ENCODE data around the gene SGCA. TPM values are rescaled to one million over a fixed set of nuclear protein-coding genes. Genes with fewer than 3 reads are reported as not detected.

SGCA gene
- total and polyA plus RNA-seq, 10 of the 15 experiments (the other 5 are each of a cell fraction or from before 2014, with no cell fraction given): 0.13 to 2.2 (median 0.50) TPM; not detected in 2

GRCh38 chr17:50161023-50161910 is 4.5 kb upstream of the SGCA start (continued):
- no peak for TF ChIP-seq FOXM1 (IDR thresholded peaks at IDR 0.05; ENCODE audit: low read depth, low read length)
- peak; percentile 70 to 77; a peak in 3 of 4 replicates for TF ChIP-seq BHLHE40 (IDR thresholded peaks at IDR 0.05; ENCODE audit: borderline replicate concordance in 1 of 2, low read depth in 2 of 2, low read length in 1 of 2)
- peak; percentile 11; the same call in 1 of the 2 replicates for TF ChIP-seq PAX5 (IDR thresholded peaks at IDR 0.05; ENCODE audit: borderline replicate concordance, low read depth, low read length)
- TF ChIP-seq RCOR1 (conservative IDR thresholded peaks at IDR 0.05; ENCODE audit: low read depth, low read length): 0 out of 2 replicates have a peak, but pooled peaks have one; percentile 42
- TF ChIP-seq SRF (IDR thresholded peaks at IDR 0.05; ENCODE audit: low read depth in 2 of 2, low read length in 2 of 2): no peak
- peak; percentile 40 for TF ChIP-seq RELA (IDR thresholded peaks at IDR 0.05; ENCODE audit: borderline replicate concordance, partially characterized antibody)
- no peak for TF ChIP-seq MYC (IDR thresholded peaks at IDR 0.05; ENCODE audit: insufficient read depth, insufficient read length, insufficient replicate concordance, low read length, severe bottlenecking)
- no peak for TF ChIP-seq YBX1 (IDR thresholded peaks at IDR 0.05)
- no peak for TF ChIP-seq NFYB (IDR thresholded peaks at IDR 0.05; ENCODE audit: insufficient read depth, low read depth, low read length)
- peak; percentile 93 for TF ChIP-seq SMC3 (IDR thresholded peaks at IDR 0.05; ENCODE audit: borderline replicate concordance, low read length)
- TF ChIP-seq ZNF217 (IDR thresholded peaks at IDR 0.05): no peak
- TF ChIP-seq SUZ12 (IDR thresholded peaks at IDR 0.05; ENCODE audit: unreplicated experiment): no peak
- no peak for TF ChIP-seq E2F8 (IDR thresholded peaks at IDR 0.05; ENCODE audit: low read depth, partially characterized antibody)
- peak; percentile 74; the same call in 1 of the 2 replicates for TF ChIP-seq MLLT1 (IDR thresholded peaks at IDR 0.05)

Data from GM12878 (cell line).